ENCODE results near the gene REV1. TPM values are rescaled to one million over a fixed set of nuclear protein-coding genes. Genes with fewer than 3 reads are reported as not detected.

REV1 gene
- total and polyA plus RNA-seq, 2 of the 4 experiments (the other 2 are of a cell fraction) = 13.4 to 30.1 TPM

- H4K5ac ChIP-seq (ENCODE audit: low read depth, low read length) = no peak overlapping the region
- peaks cover 25% of the 10 kb centered on the region for H3K27me3 ChIP-seq (ENCODE audit: control insufficient read depth, insufficient read depth, low read length)
- ChIA-PET POLR2A (ENCODE audit: unreplicated experiment) (no interaction called here), CTCF (no interaction called here)
- no peak overlapping the region for H4K8ac ChIP-seq (ENCODE audit: low read depth in 2 of 2, low read length in 2 of 2)
- no peak overlapping the region for H3K4ac ChIP-seq (ENCODE audit: low read depth, low read length)
- H2AFZ ChIP-seq (replicated peaks; ENCODE audit: low read length, poor library complexity) = no peak overlapping the region
- no peak overlapping the region for H3K18ac ChIP-seq (ENCODE audit: low read depth, low read length)
- no peak overlapping the region for H2BK120ac ChIP-seq (ENCODE audit: low read depth, low read length)
- H3K4me2 ChIP-seq (ENCODE audit: low read depth, low read length) = no peak overlapping the region
- in situ Hi-C loops (cut with MboI; ENCODE audit: low sequenced_read_pairs) = loop anchor here (25.0 kb wide), 1 partner anchor 884 kb away; no protein-coding TSS in a partner anchor
- DNase-seq = no peak
- H3K9ac ChIP-seq (ENCODE audit: low read depth, low read length) = no peak overlapping the region
- BruUV-seq (replicated peaks) = no TSS peak
- H3K4me3 ChIP-seq (ENCODE audit: insufficient read depth, low read depth, low read length) = no peak overlapping the region
- dilution Hi-C loops (cut with HindIII; ENCODE audit: low sequenced_read_pairs, unreplicated experiment) = no loop called here
- H3K9me3 ChIP-seq (ENCODE audit: control insufficient read depth, insufficient read depth, low read length) = no peaks in the 10 kb centered on the region; the same call in 1 of the 2 replicates
- no peaks in the 10 kb centered on the region for H3K79me1 ChIP-seq (ENCODE audit: low read depth in 1 of 2, low read length in 2 of 2)
- no peak overlapping the region for H3K56ac ChIP-seq (ENCODE audit: extremely low read depth, insufficient read depth, low read length)
- no peak overlapping the region for H4K91ac ChIP-seq (ENCODE audit: insufficient read depth, low read depth, low read length)
- H2BK5ac ChIP-seq (ENCODE audit: low read depth, low read length, poor library complexity, severe bottlenecking) = no peak overlapping the region
- no peak overlapping the region for H3K14ac ChIP-seq (replicated peaks; ENCODE audit: low read depth, low read length)
- H2AK5ac ChIP-seq (ENCODE audit: low read depth, low read length) = no peak overlapping the region
- H3K9me1 ChIP-seq (ENCODE audit: insufficient read depth, low read length) = no peaks in the 10 kb centered on the region
- no peak overlapping the region for H3K23ac ChIP-seq (ENCODE audit: low read depth, low read length)
- H4K20me1 ChIP-seq (ENCODE audit: insufficient read depth, low read length) = no peaks in the 10 kb centered on the region
- H2BK15ac ChIP-seq (ENCODE audit: low read depth, low read length) = no peak overlapping the region
- no peaks in the 10 kb centered on the region for H3K36me3 ChIP-seq (ENCODE audit: control insufficient read depth, insufficient read depth, low read length)
- H3K4me1 ChIP-seq (ENCODE audit: control insufficient read depth, insufficient read depth, low read length) = no peaks in the 10 kb centered on the region
- WGBS, 2 experiments (ENCODE audit: extremely low coverage in 2 of 2, insufficient read length in 1 of 2) = 70% methylated on average over 3 of the region's 3 CpGs; no CpG with 5 or more reads in 1 of the 2 experiments
- TF ChIP-seq USF2 (IDR thresholded peaks at IDR 0.05; ENCODE audit: low read depth, low read length) (no peak), CEBPB (IDR thresholded peaks at IDR 0.05; ENCODE audit: low read depth, low read length) (no peak), RFX5 (IDR thresholded peaks at IDR 0.05; ENCODE audit: low read depth, low read length) (no peak), CHD1 (IDR thresholded peaks at IDR 0.05; ENCODE audit: low read depth, low read length) (no peak), NFE2L2 (IDR thresholded peaks at IDR 0.05; ENCODE audit: low read depth, low read length) (no peak), SMC3 (IDR thresholded peaks at IDR 0.05; ENCODE audit: low read depth, low read length) (no peak), RCOR1 (IDR thresholded peaks at IDR 0.05; ENCODE audit: insufficient replicate concordance, low read length) (no peak), RAD21 (IDR thresholded peaks at IDR 0.05; ENCODE audit: low read length) (no peak), FOS (IDR thresholded peaks at IDR 0.05; ENCODE audit: low read depth, low read length) (no peak), MAFK (IDR thresholded peaks at IDR 0.05; ENCODE audit: low read depth, low read length) (no peak), POLR2A (IDR thresholded peaks at IDR 0.05; ENCODE audit: low read depth, low read length) (no peak), MXI1 (IDR thresholded peaks at IDR 0.05; ENCODE audit: borderline replicate concordance, low read depth, low read length) (no peak), ELK1 (IDR thresholded peaks at IDR 0.05; ENCODE audit: borderline replicate concordance, low read depth, low read length) (no peak), BHLHE40 (IDR thresholded peaks at IDR 0.05; ENCODE audit: low read depth, low read length) (no peak), MAZ (IDR thresholded peaks at IDR 0.05; ENCODE audit: borderline replicate concordance, low read depth, low read length) (no peak), CTCF (conservative IDR thresholded peaks at IDR 0.05; ENCODE audit: low read depth, low read length) (no peak)
- no peak overlapping the region for H2BK20ac ChIP-seq (ENCODE audit: low read depth, low read length)
- ATAC-seq (ENCODE audit: low read depth) = no peak
- intact Hi-C loops (cut with micrococcal nuclease) = no loop called here
- no peak overlapping the region for H2AK9ac ChIP-seq (replicated peaks; ENCODE audit: low read depth, low read length, poor library complexity)
- no peak overlapping the region for H3K27ac ChIP-seq (ENCODE audit: insufficient read depth, low read length)
Measured at GRCh38 chr2:99520813-99521212, 31.0 kb upstream of the REV1 start.
